Heart right ventricle (tissue), 16 donors: ENCODE data around the gene RHBDL2. TPM values are rescaled to one million over a fixed set of nuclear protein-coding genes. Genes with fewer than 3 reads are reported as not detected.

Source experiments
- ATAC-seq, 8 donors: fragments of 200-7000 bp; cut with Tn5 transposase; one replicate each; pipeline ENCODE4 v1.9.1; 2020; ENCODE audit warnings: mild to moderate bottlenecking in 8 of 8, moderate library complexity in 8 of 8, moderate number of reproducible peaks in 1 of 8
- DNase-seq, 2 donors: peaks; one replicate each; pipeline ENCODE4 v3.0.0-alpha.2; 2020
- H3K27ac ChIP-seq, 10 donors: fragments of 200-600 bp; sonication (generic) in 2 of 10; one replicate each; pipeline versions ENCODE4 v1.5.0 to v1.8.0; 2020 to 2022; ENCODE audit warnings: mild to moderate bottlenecking in 3 of 10
- H3K27me3 ChIP-seq, 7 donors: fragments of 200-600 bp; one replicate each; pipeline ENCODE4 v1.8.0; 2021 to 2022; ENCODE audit warnings: mild to moderate bottlenecking in 2 of 7
- H3K36me3 ChIP-seq, 9 donors: fragments of 200-600 bp; sonication (generic) in 1 of 9; one replicate each; pipeline versions ENCODE4 v1.5.0 to v1.8.0; 2020 to 2022; ENCODE audit warnings: mild to moderate bottlenecking in 2 of 9
- H3K4me1 ChIP-seq, 9 donors: fragments of 200-600 bp; sonication (generic) in 1 of 9; one replicate each; pipeline versions ENCODE4 v1.5.0 to v1.8.0; 2020 to 2022; ENCODE audit warnings: mild to moderate bottlenecking in 4 of 9
- H3K4me3 ChIP-seq, 10 donors: fragments of 200-600 bp; sonication (generic) in 2 of 10; one replicate each; pipeline versions ENCODE4 v1.5.0 to v1.8.0; 2020 to 2022; ENCODE audit warnings: mild to moderate bottlenecking in 7 of 10, moderate library complexity in 2 of 10
- H3K9me3 ChIP-seq, 11 donors: fragments of 200-600 bp in 10 of 11; sonication (generic) in 2 of 11; one replicate each; pipeline versions ENCODE4 v1.5.0 to v1.8.0; 2013 to 2022; ENCODE audit warnings: mild to moderate bottlenecking in 2 of 11, control low read depth in 1 of 11, moderate library complexity in 1 of 11
- CTCF ChIP-seq, 9 donors: fragments of 200-600 bp; sonication (generic) in 2 of 9; IDR thresholded peaks; one replicate each; pipeline versions ENCODE4 v1.5.0 to v1.8.0; 2021 to 2022; ENCODE audit warnings: antibody characterized with exemption in 9 of 9, mild to moderate bottlenecking in 5 of 9, moderate library complexity in 1 of 9
- WGBS, 2 donors: extraction: QIAGEN DNeasy Blood & Tissue Kit; methylation state at CpG; one replicate each; pipeline ENCODE4 v1.1.7; 2013; ENCODE audit warnings: inconsistent platforms in 1 of 2; 5-methylcytosine and 5-hydroxymethylcytosine counted together
- intact Hi-C, 10 donors: fragments of 100-400 bp; cut with DNase I; formaldehyde crosslinking; loops; one replicate each; pipeline versions ENCODE4 v1.11.1 to v1.14.2; 2022
- polyA plus RNA-seq, 2 donors: library from polyadenylated mRNA; stranded (reverse); fragments of 200-250 nt; gene quantifications; one replicate each; pipeline ENCODE4 v1.2.3, GENCODE V29; 2013
- total RNA-seq, 10 donors: library from RNA; stranded (reverse); fragmentation: NEBNext Ultra II Directional in 3 of 10; extraction: Animal tissue kit (Norgen Biotek cat#: 25700) in 3 of 10; gene quantifications; one replicate each; pipeline versions ENCODE4 v1.2.1 to v1.2.4, GENCODE V29; 2021 to 2023
- donor health status: Arrhythmogenic right ventricular cardiomyopathy.
- donor health status: ischemic (EF 13 %, LVEDD 7.1; RV severe dilation, severe dysfunction).
- donor health status: healthy with polysubstance abuse.
- donor health status: DM: no; HTN: yes; CAD: no.
- donor health status: DM: no; HTN: no; CAD: no.
- donor health status: ischemic (EF 25% LVEDD 6.9; RV normal size, moderate dysfunction).
- donor health status: ischemic (EF 25% LVEDD 5.7; RV mildly dilated, moderate dysfunction).
- donor health status: healthy.
- donor health status: DM: yes; HTN: yes; CAD: no.
- donor health status: Ischemic cardiomyopathy.
- donor health status: ischemic (EF 35%, LVEDD 5.7; RV mildly dilated, moderate dysfunction).
- donor health status: nonischemic (EF 11% LVEDD 7.7; RV severe dilation, severe dysfunction).
- donor health status: DM: yes; HTN: yes; CAD: no.
- donor health status: PGD.
- donor health status: ischemic (EF 29% LVEDD 5.4; RV normal size, mild dysfunction).
- donor health status: nonischemic (EF 23%, LVEDD 6.1; RV moderate dilation, normal function).

The RHBDL2 gene
- total and polyA plus RNA-seq, 12 donors: 0.11 to 0.51 (median 0.34) TPM; not detected in 8

GRCh38 chr1:38941093-38941492 lies 537 bp downstream of the RHBDL2 start:
- Histone ChIP-seq H3K27ac (no peak overlapping the region), H3K9me3 (no peaks in the 10 kb centered on the region), H3K36me3 (no peaks in the 10 kb centered on the region), H3K4me1 (peaks cover 0 to 16% (median 9%) of the 10 kb centered on the region in 9 donors), H3K4me3 (peak overlapping the region in 9 of 10 donors; percentile 5 to 57 (median 50)), H3K27me3 (no peaks in the 10 kb centered on the region)
- TF ChIP-seq CTCF (IDR thresholded peaks at IDR 0.05): no peak
- ATAC-seq: peak in 4 of 8 donors; percentile 17 to 28 (median 28)
- no peak for DNase-seq
- WGBS, 2 donors: 40 to 41% methylated on average over 4 of the region's 4 CpGs
- intact Hi-C loops: loop anchor here in 1 of 10 donors (5.0 kb wide), 1 partner anchor 51 kb away; the partner anchor contains the start of gene AKIRIN1

GRCh38 chr1:38940339-38941047 lies 1.1 kb downstream of the RHBDL2 start:
- Histone ChIP-seq H3K27me3 (no peaks in the 10 kb centered on the region), H3K4me1 (peaks cover 0 to 16% (median 9%) of the 10 kb centered on the region in 9 donors), H3K27ac (no peak overlapping the region), H3K36me3 (no peaks in the 10 kb centered on the region), H3K9me3 (no peaks in the 10 kb centered on the region), H3K4me3 (peak overlapping the region in 1 of 10 donors; percentile 57)
- intact Hi-C loops: loop anchor here in 1 of 10 donors (5.0 kb wide), 1 partner anchor 52 kb away; the partner anchor contains the start of gene AKIRIN1
- ATAC-seq (no peak), DNase-seq (no peak)
- WGBS, 2 donors: 91 to 96% methylated on average over 9 of the region's 9 CpGs
- TF ChIP-seq CTCF (IDR thresholded peaks at IDR 0.05): no peak

- H3K27ac ChIP-seq: no peak overlapping the region
- DNase-seq: no peak
- H3K4me3 ChIP-seq: no peak overlapping the region
- H3K9me3 ChIP-seq: no peaks in the 10 kb centered on the region
- peaks cover 0 to 16% (median 9%) of the 10 kb centered on the region in 9 donors for H3K4me1 ChIP-seq
- no peaks in the 10 kb centered on the region for H3K36me3 ChIP-seq
- intact Hi-C loops: no loop called here
- TF ChIP-seq CTCF (IDR thresholded peaks at IDR 0.05): no peak
- ATAC-seq: no peak
- 61 to 62% methylated on average over 4 of the region's 4 CpGs for WGBS, 2 donors
- no peaks in the 10 kb centered on the region for H3K27me3 ChIP-seq
Measured at GRCh38 chr1:38938722-38939260, 2.8 kb downstream of the RHBDL2 start.

GRCh38 chr1:38932571-38932970 lies 9.1 kb downstream of the RHBDL2 start:
- intact Hi-C loops: no loop called here
- ATAC-seq (no peak), DNase-seq (no peak)
- H3K36me3 ChIP-seq: no peaks in the 10 kb centered on the region
- H3K9me3 ChIP-seq: no peaks in the 10 kb centered on the region
- H3K4me3 ChIP-seq: no peak overlapping the region
- WGBS, 2 donors: 96 to 99% methylated on average over 7 of the region's 7 CpGs
- no peaks in the 10 kb centered on the region for H3K4me1 ChIP-seq
- H3K27me3 ChIP-seq: no peaks in the 10 kb centered on the region
- no peak overlapping the region for H3K27ac ChIP-seq
- TF ChIP-seq CTCF (IDR thresholded peaks at IDR 0.05): no peak
